Bone marrow (tissue), 2 donors: ENCODE results near the gene GALK1.
"Not testable (repeated sequence)": the region's sequence is repeated elsewhere in the genome, so short reads cannot be mapped to it uniquely, and the experiment has no call there.

ENCODE experiments used
- DNase-seq, 2 donors: peaks; one replicate each; lab custom pipeline; 2025; lab: John Stamatoyannopoulos, UW

Gene GALK1

DNA sequence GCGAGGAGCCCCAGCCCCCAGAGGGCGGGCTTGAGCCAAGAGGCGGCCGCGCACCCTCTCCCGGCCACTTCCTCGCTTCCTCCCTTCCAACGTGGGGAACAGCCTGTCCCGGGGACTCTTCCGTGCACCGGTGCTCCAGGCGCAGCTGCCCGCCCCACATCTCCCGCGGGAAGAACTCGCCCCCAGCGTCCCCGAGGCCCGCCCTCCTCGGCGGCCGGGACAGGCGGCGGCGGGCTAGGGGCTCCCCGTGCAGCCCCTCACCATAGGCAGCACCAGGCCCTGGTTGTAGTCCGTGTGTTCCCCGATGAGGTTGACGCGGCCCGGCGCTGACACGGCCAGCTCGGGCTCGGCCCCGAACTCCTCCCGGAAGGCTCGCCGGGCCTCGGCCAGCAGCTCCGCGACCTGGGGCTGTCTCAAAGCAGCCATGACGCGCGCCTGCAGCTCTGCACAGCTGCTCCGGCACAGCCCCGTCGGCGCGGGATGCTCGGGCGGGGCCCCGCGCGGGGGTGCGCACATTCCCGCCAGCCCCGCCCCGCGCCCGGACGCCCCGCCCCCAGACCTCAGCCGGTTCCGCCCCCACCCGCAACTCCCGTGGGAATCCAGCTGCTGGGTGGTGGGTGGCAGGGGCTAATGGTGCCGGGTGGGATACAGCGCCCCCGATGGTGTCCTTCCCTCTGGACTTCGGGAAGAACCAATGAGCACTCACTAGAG is at the start of gene GALK1:
Gene GALK1 (minus strand): TSS at position 482 of the 711 bp plus-strand sequence. CDS start 56 bp downstream, at position 426.
- DNase-seq: peak; percentile 35 to 80

DNA sequence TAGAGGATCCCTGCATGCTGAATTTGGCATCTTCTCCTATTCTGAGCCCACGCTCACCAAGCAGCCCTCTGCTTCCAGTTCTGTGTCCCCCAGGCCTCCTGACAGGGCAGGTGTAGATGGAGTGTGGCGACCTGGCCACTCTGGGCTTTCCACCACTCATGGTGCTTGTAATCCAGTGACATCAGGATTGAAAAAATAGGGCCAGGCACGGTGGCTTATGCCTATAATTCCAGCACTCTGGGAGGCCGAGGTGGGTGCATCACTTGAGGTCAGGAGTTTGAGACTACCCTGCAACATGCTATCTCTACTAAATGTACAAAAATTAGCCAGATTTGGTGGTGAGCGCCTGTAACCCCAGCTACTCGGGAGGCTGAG is 49.0 kb upstream of the GALK1 start:
- DNase-seq: no peak

DNA sequence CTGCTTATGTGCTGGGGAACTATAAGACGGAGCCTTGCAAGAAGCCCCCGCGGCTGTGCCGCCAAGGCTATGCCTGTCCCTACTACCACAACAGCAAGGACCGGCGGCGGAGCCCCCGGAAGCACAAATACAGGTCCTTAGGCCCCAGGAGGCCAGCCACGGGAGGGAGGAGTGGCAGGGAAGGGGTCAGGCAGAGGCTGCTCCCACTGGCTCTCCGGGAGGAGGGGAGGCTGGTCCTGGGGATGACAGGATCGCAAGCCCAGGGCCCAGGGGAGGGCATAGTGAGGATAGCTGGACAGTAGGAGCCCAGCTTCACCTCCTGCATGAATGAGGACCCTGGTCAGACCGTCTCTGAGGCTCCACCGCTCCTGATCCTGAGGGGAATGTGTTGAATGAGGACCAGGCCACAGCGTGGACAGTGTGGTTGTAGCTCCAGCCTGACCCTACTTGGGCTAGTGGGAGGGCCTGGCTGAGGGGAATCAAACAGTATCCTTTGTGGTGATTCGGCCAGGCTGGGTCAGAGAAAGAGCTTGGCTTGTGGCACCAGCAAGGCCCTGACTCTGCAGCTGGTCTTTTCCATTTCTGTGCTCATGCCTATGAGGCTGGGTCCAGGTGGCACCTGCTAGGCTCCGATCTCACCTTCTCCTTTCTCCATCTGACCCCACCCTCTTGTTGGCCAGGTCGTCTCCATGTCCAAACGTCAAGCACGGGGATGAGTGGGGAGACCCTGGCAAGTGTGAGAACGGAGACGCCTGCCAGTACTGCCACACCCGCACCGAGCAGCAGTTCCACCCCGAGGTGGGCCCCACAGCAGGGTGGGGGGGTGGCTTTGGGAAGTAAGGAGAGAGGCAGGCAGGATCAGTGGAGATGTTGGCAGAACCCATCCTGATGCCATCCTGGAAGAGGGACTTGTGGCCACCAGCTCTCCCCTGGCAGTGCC is 48.4 kb upstream of the GALK1 start:
- DNase-seq: no peak

DNA sequence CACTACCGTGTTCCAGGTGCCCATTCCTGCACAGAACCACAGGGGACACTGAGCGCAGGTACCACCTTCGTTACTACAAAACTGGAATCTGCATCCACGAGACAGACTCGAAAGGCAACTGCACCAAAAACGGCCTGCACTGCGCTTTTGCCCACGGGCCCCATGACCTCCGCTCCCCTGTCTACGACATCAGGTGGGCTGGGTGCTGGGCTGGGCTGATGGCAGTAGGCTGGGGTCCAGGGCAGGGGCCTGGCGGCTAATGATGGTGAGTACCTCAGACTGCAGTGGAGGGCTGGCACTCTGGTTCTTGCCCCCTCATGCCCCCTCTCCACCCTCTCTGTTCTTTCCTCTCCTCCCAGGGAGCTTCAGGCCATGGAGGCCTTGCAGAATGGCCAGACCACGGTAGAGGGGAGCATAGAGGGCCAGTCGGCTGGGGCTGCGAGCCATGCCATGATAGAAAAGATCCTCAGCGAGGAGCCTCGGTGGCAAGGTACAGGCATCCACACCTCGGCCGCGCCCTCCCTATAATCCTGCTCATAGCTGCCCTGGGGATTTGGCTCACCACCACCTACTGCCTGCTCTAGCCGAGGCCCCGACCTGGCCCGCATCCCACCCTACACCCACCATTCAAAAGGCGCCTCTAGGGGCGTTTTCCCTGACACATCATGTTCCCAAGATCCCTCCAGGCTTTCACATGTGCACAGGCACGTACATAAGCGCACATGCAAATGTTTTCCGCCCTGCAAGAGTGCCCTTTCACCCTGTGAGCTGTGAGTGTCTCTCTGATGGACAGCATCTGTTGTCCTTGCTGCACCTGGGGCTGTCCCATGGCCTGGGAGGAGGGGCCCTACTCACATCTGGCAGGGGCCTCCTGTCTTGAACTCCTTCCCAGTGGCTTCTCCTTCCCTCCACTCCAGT is 47.4 kb upstream of the GALK1 start:
- DNase-seq: no peak

DNA sequence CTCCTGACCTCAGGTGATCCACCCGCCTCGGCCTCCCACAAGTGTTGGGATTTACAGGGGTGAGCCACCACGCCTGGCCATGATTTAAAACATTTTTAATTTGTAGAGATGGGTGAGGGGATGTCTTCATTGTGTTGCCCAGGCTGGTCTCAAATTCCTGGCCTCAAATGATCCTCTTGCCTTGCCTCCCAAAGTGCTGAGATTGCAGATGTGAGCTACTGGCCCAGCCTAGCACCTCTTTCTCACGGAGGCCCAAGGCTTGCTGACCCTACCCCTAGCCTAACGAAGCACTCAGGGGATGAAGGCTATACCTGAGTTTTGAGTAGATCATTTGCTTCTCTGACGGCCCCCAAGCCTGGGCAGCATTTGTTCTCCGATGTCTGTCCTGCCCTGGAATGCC is 46.2 kb upstream of the GALK1 start:
- no peak for DNase-seq

DNA sequence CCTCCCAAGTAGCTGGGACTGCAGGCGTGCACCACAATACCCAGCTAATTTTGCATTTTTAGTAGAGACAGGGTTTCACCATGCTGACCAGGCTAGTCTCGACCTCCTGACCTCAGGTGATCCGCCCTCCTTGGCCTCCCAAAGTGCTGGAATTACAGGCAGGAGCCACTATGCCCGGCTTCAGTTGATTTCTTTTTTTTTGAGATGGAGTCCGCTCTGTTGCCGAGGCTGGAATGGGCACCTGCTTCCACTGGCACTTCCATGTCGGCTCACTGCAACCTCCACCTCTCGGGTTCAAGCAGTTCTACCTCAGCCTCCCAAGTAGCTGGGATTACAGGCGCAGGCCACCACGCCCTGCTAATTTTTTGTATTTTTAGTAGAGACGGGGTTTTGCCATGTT is 45.8 kb upstream of the GALK1 start:
- DNase-seq: not testable (repeated sequence)

DNA sequence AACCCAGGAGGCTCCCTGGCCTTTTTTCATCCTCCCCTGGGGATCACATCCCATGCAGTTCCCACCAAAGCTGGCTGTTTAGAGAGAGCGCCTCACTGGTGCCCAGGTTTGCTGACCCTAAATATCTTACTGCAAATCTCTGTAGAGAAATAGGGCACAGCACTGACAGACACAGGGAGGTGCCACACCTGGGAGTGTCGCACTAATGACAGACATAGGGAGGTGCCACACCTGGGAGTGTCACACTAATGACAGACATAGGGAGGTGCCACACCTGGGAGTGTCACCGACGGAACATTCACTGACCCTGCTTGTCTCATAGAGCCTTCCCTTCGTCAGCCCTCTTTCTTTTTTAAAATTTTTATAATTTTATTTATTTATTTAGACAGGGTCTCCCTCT is 45.2 kb upstream of the GALK1 start:
- no peak for DNase-seq

DNA sequence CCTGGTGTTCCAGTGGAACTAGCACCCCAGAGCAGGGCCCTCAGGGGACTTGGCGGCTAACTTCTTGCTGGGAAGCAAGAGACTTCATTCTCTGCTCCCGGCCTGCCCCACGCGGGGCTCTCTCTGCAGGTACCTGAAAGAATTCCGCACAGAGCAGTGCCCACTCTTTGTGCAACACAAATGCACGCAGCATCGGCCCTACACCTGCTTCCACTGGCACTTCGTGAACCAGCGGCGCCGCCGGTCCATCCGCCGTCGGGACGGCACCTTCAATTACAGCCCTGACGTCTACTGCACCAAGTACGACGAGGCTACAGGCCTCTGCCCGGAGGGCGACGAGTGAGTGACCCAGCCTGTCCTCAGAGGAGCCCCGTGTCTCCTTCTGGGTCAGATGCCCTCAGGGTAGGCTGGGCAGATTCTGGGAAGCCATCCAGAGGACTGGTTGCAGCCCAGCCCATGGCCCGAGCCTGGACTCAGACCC is 44.7 kb upstream of the GALK1 start:
- DNase-seq: no peak

DNA sequence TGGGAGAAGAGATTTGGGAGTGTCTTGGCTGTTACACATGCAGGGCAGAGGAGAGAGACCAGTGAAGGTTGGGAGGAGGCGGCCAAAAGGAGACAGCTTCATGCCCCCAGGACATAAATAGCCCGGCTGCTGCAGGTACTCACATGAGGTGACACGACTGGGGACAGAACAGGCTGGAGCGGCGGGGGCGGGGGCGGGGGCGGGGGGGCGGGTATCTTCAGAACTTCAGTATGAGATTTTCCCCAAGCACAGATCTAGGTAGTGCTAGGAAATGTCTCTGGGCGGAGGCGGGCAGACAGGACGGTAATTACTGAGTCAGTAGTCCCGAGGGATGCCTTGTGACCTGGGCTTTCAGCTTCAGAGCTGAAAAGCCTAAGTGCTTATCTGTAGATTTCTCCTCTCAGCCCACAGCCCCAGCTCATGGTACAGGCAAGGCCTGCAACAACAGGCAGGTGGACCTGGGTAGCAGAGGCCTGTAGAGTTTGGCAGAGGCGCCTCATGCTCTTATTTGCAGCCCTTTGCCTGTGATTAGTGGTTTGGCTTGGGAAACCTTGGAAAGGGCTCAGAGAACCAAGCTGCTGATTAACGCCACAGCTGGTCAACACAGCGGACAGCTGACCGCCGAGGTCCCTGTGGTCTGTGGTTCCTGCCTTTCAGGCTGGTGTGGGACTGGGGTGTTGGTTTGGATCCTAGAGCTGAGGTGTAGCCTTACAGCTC is 44.1 kb upstream of the GALK1 start:
- DNase-seq: no peak

DNA sequence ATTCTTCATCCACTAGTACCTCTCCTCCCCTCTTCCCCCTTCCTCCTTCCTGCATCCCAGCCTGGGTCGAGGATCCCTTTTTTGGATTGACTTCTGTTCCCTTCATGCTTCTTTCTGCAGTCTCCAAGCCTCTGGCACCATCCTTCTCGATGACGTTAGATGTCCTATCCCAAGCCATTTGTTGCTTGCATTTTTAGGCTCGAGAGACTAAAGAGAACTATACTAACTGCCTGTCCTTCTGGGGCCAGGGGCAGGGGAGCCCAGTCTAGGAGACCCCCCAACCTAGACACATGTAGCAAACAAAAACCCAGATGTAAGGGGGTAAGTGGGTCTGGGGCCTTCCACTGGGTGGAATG is 43.5 kb upstream of the GALK1 start:
- no peak for DNase-seq

DNA sequence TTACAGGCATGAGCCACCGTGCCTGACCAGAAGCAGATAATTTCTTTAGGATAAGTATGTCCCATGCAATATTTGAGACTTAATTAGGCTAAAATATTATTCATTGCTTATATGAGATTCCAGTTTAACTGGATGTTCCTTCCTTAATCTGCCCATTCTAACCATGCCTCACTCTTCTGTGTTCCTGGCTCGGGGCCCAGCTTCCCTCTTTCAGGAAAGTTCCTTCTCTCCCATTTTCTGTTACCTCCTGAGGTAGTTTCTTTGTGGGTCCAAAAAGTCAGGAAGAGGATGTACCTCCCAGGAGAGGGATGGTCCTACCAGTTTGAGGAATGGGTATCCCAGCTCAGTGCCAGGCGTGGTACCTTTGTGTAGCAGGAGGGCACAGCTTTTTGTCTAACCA is 42.9 kb upstream of the GALK1 start:
- no peak for DNase-seq

DNA sequence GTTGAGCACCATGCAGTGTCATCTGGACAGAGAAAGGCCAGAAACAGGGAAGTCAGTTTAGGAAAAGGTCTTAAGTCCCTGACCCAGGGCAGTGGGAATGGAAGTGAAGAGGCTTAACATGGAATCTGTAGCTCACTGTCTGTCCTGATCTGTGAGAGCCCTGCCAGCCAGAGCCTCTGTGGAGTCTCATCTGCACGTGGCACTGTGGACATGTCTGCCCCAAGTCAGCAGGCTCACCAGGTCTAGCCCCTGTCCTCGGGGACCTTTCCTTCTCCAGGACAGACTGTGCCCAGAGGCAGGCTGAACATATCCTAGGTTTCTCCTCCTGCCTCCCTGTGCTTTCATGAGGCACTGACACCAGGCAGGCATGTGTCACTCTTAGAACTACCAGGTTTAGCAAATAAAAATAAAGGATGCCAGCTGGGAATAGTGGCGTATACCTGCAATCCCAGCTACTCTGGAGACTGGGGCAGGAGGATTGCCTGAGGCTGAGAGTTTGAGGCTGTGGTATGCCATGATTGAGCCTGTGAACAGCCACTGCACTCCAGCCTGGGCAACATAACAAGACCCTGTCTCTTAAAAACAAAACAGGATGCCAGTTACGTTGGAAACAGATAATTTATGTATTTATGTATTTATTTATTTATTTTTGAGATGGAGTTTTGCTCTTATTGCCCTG is 42.0 kb upstream of the GALK1 start:
- no peak for DNase-seq

DNA sequence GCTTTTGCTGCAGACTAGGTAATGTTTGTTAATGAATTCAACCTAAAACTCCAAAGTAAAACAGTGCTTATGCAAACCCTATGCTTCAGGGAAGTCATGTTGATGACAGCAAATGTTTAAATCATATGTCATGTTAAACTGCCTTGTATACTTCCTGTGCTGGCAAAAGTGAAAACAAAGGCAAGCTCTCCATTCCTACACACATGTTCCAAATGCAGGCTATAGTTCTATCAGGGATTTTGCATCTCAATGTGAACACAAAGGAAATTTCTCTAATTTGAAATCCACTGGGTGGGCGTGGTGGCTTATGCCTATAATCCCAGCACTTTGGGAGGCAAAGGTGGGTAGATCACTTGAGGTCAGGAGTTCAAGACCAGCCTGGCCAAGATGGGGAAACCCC is 38.9 kb upstream of the GALK1 start:
- DNase-seq: no peak

DNA sequence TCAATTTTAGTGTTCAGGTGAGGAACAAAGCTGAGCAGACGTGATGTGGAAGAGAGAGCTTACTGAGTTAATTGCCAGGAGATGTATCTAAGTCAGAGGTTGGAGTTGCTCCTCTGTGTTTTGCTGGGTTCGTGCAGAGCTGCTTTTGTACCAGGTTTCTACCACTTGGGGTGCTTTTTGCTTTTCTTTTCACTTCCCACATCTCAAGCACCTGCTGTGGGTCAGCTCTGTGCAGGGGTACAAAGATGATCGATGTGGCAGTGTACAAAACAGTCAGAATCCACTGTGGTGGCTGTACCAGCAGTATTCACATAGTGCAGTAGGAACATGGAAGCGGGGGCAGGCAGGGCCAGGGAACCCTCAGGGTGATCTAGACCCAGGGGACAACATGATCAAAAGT is 34.4 kb upstream of the GALK1 start:
- DNase-seq: no peak

DNA sequence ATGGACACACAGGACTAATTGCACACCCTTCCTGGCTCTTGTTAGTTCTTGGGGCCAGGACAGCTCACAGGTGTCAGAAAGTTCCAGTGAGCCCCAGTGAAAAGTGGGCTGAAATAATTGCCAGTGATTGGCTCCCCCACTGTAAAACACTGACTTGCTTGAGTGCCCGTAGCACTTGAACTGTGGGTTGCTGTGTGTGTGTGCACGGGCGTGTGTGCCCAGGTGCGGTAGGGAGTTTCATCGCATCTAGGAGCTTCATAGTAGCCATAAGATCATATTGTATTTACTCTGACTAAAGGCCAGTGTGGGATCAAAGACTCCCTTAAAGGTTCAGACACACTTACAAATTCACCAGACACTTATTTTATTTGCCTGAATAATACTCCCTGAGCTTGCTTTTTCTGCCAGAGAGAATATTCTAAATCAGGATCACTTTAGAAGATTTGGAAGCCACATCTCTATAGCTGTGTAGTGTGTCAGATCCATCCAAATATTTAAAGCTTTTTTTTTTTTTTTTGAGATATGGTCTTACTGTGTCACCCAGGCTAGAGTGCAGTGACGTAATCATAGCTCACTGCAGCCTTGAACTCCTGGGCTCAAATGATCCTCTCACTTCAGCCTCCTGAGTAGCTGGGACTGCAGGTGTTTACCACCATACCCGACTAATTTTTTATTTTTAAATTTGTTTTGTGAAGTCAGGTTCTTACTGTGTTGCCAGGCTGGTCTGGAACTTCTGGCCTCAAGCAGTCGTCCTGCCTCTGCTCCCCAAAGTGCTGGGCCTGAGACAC is 31.0 kb upstream of the GALK1 start:
- DNase-seq: no peak

DNA sequence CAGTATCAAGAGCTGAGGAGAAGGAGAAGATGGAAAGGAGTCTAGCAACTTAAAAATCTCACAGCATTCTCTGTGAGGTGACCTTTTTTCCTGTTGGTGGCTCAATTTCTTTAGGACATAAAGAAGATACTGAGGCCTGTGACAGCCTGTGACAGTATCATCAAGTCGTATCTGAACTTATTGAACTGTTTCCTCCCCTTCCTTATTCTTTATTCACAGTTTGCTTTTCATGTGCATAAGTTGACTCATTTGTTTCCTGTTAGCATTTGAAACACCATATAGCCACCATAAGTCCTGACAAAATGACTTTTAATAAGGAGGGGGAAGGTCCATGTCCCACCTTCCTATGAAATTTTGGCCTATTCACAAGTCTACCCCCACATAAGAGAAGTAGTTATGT is 28.5 kb upstream of the GALK1 start:
- DNase-seq: no peak

DNA sequence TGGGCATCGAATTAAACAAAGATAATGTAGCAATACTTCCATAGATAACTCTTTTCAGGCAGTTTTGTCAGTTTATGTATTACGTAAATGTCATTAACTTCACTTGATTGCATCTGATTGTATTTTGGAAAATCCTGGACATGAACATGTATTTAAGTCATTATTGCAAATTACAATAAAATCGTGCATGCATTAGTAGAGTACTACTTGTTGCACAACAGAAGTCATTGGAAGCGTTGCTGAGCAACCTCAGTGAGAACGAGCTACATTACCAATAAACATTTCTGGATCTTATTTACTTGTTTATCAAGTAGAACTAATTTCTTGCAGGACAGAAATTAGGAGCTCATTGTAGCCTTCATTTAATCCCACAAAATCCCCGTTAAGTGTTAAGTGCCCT is 26.3 kb upstream of the GALK1 start:
- DNase-seq: no peak

DNA sequence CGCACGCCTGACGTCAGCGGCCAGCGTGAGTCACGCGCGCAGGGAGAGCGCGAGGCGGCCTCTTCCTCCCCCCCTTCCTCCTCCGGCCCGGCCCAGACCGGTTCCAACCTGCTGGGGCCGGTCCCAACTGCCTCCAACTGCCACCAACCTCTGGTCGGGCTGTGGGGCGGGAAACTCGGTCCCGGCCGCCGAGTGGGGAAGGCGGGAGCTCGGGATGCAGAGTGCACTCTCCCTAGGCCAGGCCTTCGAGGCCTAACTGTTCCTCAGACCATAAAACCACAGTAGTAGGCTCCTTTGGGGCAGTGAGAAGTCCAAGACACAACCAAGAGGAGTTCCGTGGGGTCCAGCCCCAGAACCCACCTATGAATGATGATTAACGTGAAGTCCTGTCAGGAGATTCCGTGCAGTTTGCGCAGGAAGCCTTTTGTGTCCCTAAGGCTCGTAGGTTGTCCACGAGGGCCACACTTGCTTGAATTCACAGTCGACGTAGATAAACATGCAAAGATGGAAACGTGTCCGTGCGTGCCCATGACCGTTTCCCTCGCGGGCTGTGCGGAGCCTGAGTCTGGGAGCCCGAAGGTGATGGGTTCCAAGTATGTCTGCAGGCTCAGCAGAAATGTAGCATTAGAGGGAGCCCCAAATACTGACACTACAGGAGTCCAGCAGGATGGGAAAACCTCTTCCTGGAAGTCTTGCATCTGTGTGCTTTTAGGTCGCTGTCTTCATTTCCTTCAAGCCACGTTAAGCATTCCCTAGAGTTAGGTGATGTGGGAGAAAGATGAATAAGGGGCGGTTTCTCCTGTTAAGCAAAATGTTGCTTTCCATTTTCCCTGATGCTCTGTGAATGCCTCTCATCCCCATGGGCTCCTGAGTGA is 20.3 kb upstream of the GALK1 start:
- peak in 1 of 2 donors; percentile 78 for DNase-seq

DNA sequence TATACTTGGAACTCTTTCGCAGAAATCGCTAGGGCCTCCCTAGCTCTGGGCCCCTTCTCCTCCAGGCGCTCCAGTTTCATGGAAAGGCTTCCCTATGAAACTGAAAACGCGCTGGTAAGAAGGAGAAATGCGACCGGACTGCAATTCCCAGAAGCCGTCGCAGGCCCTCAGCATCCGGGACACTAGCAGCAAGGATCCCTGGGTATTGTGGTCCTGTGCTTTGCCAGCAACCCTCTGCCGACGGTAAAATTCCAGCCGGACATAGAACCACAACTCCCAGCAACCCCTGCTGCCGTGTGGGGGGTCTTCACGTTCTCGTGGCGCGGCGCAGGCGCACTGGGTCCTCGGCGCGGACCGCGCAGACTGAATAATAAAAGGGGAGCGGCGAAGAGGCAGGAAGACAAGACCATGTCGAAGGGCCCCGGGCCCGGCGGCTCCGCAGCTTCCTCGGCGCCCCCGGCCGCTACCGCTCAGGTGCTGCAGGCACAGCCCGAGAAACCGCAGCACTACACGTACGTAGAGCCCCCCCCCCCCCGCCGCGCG is 19.6 kb upstream of the GALK1 start, which contains the start of gene UNK:
Gene UNK (plus strand): TSS at position 334 of the 543 bp plus-strand sequence. CDS start 75 bp downstream, at position 409.
- peak; percentile 96 to 100 for DNase-seq
